Endothelial cell of umbilical vein (primary cell): ENCODE data around the gene BCL2L2. TPM values are rescaled to one million over a fixed set of nuclear protein-coding genes. Genes with fewer than 3 reads are reported as not detected.

Experiments used
- BruUV-seq: library from RNA; stranded (reverse); fragments of 400-500 nt; replicated peaks from 2 replicates; lab custom pipeline; 2021; lab: Mats Ljungman, UMichigan
- CTCF ChIA-PET: fragments of 300-600, 350-600 bp; sonication (Branson Sonifier 250); formaldehyde crosslinking; loops from one replicate; lab custom pipeline; 2021; ENCODE audit warnings: antibody characterized with exemption, inconsistent platforms; lab: Charles Lee
- POLR2A ChIA-PET: fragments of 300-600, 350-600 bp; sonication (Branson Sonifier 250); formaldehyde crosslinking; loops from one replicate; lab custom pipeline; 2021; ENCODE audit warnings: antibody characterized with exemption, inconsistent platforms; lab: Charles Lee
- DNase-seq: peaks from one replicate; pipeline ENCODE4 v3.0.0-alpha.2; 2011; ENCODE audit warnings: low read depth, low spot score
- FAIRE-seq: peaks from 2 replicates; lab custom pipeline; 2011; peaks lifted over from hg19 to GRCh38; lab: Jason Lieb, UNC
- H2AFZ ChIP-seq: 2 replicates; pipeline ENCODE4 v1.6.0; 2012; ENCODE audit warnings: low read depth, low read length, control low read depth, inconsistent platforms
- H3K27ac ChIP-seq: 2 replicates; pipeline ENCODE4 v1.5.1; 2011; ENCODE audit warnings: low read depth, mild to moderate bottlenecking, control low read depth, low read length, moderate library complexity; ENCODE audit not compliant: insufficient read depth
- H3K27me3 ChIP-seq, 2 experiments: 2 replicates each; pipeline versions ENCODE4 v1.6.0 to v1.6.1; 2011; ENCODE audit warnings: low read length in 2 of 2, mixed read lengths in 1 of 2; ENCODE audit not compliant: control insufficient read depth in 2 of 2, insufficient read depth in 2 of 2
- H3K36me3 ChIP-seq, 2 experiments: 2 replicates in 1 of 2; 3 replicates in 1 of 2; pipeline ENCODE4 v1.5.1; 2011; ENCODE audit warnings: low read length in 2 of 2, mild to moderate bottlenecking in 1 of 2, moderate library complexity in 1 of 2; ENCODE audit not compliant: control insufficient read depth in 2 of 2, insufficient read depth in 2 of 2; ENCODE audit errors: extremely low read depth in 1 of 2
- H3K4me1 ChIP-seq: 3 replicates; pipeline ENCODE4 v1.5.1; 2011; ENCODE audit warnings: mild to moderate bottlenecking, low read length; ENCODE audit not compliant: control insufficient read depth, insufficient read depth; ENCODE audit errors: extremely low read depth
- H3K4me2 ChIP-seq: 2 replicates; pipeline ENCODE4 v1.6.1; 2011; ENCODE audit warnings: low read length, control low read depth, mixed read lengths; ENCODE audit not compliant: insufficient read depth
- H3K4me3 ChIP-seq, 3 experiments: fragments of 200-600 bp in 1 of 3; sonication (generic), shearing (Covaris generic) in 1 of 3; replicated peaks in 1 of 3; 2 replicates each; pipeline ENCODE4 v1.5.1; 2011 to 2016; ENCODE audit warnings: control low read depth in 3 of 3, low read length in 3 of 3, mild to moderate bottlenecking in 2 of 3, inconsistent platforms in 1 of 3, low read depth in 1 of 3, moderate library complexity in 1 of 3; ENCODE audit not compliant: insufficient read depth in 1 of 3
- H3K79me2 ChIP-seq: 2 replicates; pipeline ENCODE4 v1.6.0; 2012; ENCODE audit warnings: low read length, inconsistent platforms; ENCODE audit not compliant: control insufficient read depth, insufficient read depth
- H3K9ac ChIP-seq: replicated peaks from 2 replicates; pipeline ENCODE3; 2011; ENCODE audit warnings: low read length, control low read depth; ENCODE audit not compliant: insufficient read depth; ENCODE audit errors: extremely low read depth
- H3K9me1 ChIP-seq: replicated peaks from 3 replicates; pipeline ENCODE4 v1.6.0; 2011; ENCODE audit warnings: mild to moderate bottlenecking, low read length; ENCODE audit not compliant: control insufficient read depth, insufficient read depth; ENCODE audit errors: extremely low read depth
- H3K9me3 ChIP-seq: replicated peaks from 2 replicates; pipeline ENCODE4 v1.5.1; 2012; ENCODE audit warnings: low read length, inconsistent platforms; ENCODE audit not compliant: control insufficient read depth, insufficient read depth
- H4K20me1 ChIP-seq: replicated peaks from 2 replicates; pipeline ENCODE3; 2011; ENCODE audit warnings: mild to moderate bottlenecking, low read length; ENCODE audit not compliant: control insufficient read depth, insufficient read depth; ENCODE audit errors: extremely low read depth
- CTCF ChIP-seq, 2 donors: IDR thresholded peaks; 1 replicate in 1 of 2; 2 replicates in 1 of 2; pipeline ENCODE4 v1.5.1; 2011; ENCODE audit warnings: low read length in 2 of 2, mild to moderate bottlenecking in 2 of 2, moderate library complexity in 2 of 2, control low read depth in 1 of 2, inconsistent platforms in 1 of 2, low read depth in 1 of 2; ENCODE audit not compliant: insufficient read depth in 1 of 2; ENCODE audit errors: extremely low read depth in 1 of 2
- EZH2 ChIP-seq: IDR thresholded peaks from 2 replicates; pipeline ENCODE4 v1.6.1; 2012; ENCODE audit warnings: borderline replicate concordance, low read depth, mild to moderate bottlenecking, moderate library complexity, low read length, inconsistent platforms; ENCODE audit not compliant: severe bottlenecking
- FOS ChIP-seq: IDR thresholded peaks from 2 replicates; pipeline ENCODE4 v1.6.1; 2011; ENCODE audit warnings: mild to moderate bottlenecking, low read length, moderate library complexity, borderline replicate concordance; ENCODE audit not compliant: insufficient read depth
- GATA2 ChIP-seq: IDR thresholded peaks from 2 replicates; pipeline ENCODE4 v1.7.0; 2011; ENCODE audit warnings: low read depth, mild to moderate bottlenecking, moderate library complexity, mixed read lengths, low read length; ENCODE audit not compliant: insufficient read length, insufficient read depth
- JUN ChIP-seq: IDR thresholded peaks from 2 replicates; pipeline ENCODE4 v1.6.1; 2011; ENCODE audit warnings: borderline replicate concordance, low read depth; ENCODE audit not compliant: insufficient read length, insufficient read depth
- MAX ChIP-seq: IDR thresholded peaks from 2 replicates; pipeline ENCODE4 v1.6.1; 2011; ENCODE audit not compliant: insufficient read depth, insufficient read length
- MYC ChIP-seq: IDR thresholded peaks from one replicate; pipeline ENCODE4 v1.6.1; 2011; ENCODE audit warnings: mild to moderate bottlenecking, low read depth, low read length
- POLR2A ChIP-seq: IDR thresholded peaks from 2 replicates; pipeline ENCODE4 v1.6.1; 2012; ENCODE audit warnings: low read depth, mild to moderate bottlenecking, control low read depth, low read length
- POLR2AphosphoS5 ChIP-seq: IDR thresholded peaks from 2 replicates; pipeline ENCODE4 v1.6.1; 2012; ENCODE audit warnings: low read depth, mild to moderate bottlenecking, control low read depth, low read length, moderate library complexity; ENCODE audit not compliant: insufficient read depth
- dilution Hi-C: fragments of 300-500 bp; cut with MboI; formaldehyde crosslinking; loops from one replicate; pipeline ENCODE4 v1.15.0; 2019; ENCODE audit warnings: low sequenced_read_pairs; ENCODE audit not compliant: extremely low pct_ligation_motif_present
- intact Hi-C: fragments of 100-400 bp; cut with micrococcal nuclease; formaldehyde crosslinking; loops from one replicate; pipeline ENCODE4 v1.10.0; 2022
- polyA plus RNA-seq, 4 experiments: library from polyadenylated mRNA; depleted of rRNA in 3 of 4; stranded (reverse) in 3 of 4; unstranded in 1 of 4; fragments of >200 nt; gene quantifications; 2 replicates each; pipeline versions ENCODE4 v1.2.1 to v1.2.3, GENCODE V29; 2011 to 2012; ENCODE audit warnings: missing spikeins in 1 of 4
- total RNA-seq: library from RNA; stranded (reverse); gene quantifications from 2 replicates; pipeline ENCODE4 v1.2.3, GENCODE V29; 2021

BCL2L2 gene
- total and polyA plus RNA-seq, 2 donors (not counting 3 experiments of a cell fraction or from before 2014, with no cell fraction given) = 19.9 to 24.3 TPM

- TF ChIP-seq CTCF (IDR thresholded peaks at IDR 0.05; ENCODE audit: extremely low read depth in 1 of 2, insufficient read depth in 1 of 2, low read depth in 1 of 2, low read length in 2 of 2) (no peak), GATA2 (no peak), MAX (no peak), FOS (no peak), MYC (no peak), EZH2 (no peak), JUN (no peak), POLR2A (no peak), POLR2AphosphoS5 (no peak)
- Histone ChIP-seq H3K9me3 (no peaks in the 10 kb centered on the region), H3K27ac (no peak overlapping the region), H3K4me3 (no peak overlapping the region), H3K4me2 (no peak overlapping the region), H3K9me1 (no peaks in the 10 kb centered on the region), H4K20me1 (no peaks in the 10 kb centered on the region), H3K4me1 (no peaks in the 10 kb centered on the region), H3K36me3 (no peaks in the 10 kb centered on the region), H3K27me3 (peaks cover 8 to 16% of the 10 kb centered on the region in 2 experiments), H3K9ac (no peak overlapping the region), H2AFZ (no peak overlapping the region), H3K79me2 (no peaks in the 10 kb centered on the region)
- ChIA-PET POLR2A (no interaction called here), CTCF (interaction anchor here (1.3 kb wide), 1 partner anchor 12 kb away, joined by 4 read pairs; no protein-coding TSS in a partner anchor)
- dilution Hi-C loops (no loop called here), intact Hi-C loops (no loop called here)
- no peak for FAIRE-seq
- no TSS peak for BruUV-seq
- no peak for DNase-seq
These were observed 52.0 kb downstream of the BCL2L2 start for GRCh38 chr14:23358553-23359166.
